ENCODE measurements around the gene HOXA5.

HOXA5 gene

DNA sequence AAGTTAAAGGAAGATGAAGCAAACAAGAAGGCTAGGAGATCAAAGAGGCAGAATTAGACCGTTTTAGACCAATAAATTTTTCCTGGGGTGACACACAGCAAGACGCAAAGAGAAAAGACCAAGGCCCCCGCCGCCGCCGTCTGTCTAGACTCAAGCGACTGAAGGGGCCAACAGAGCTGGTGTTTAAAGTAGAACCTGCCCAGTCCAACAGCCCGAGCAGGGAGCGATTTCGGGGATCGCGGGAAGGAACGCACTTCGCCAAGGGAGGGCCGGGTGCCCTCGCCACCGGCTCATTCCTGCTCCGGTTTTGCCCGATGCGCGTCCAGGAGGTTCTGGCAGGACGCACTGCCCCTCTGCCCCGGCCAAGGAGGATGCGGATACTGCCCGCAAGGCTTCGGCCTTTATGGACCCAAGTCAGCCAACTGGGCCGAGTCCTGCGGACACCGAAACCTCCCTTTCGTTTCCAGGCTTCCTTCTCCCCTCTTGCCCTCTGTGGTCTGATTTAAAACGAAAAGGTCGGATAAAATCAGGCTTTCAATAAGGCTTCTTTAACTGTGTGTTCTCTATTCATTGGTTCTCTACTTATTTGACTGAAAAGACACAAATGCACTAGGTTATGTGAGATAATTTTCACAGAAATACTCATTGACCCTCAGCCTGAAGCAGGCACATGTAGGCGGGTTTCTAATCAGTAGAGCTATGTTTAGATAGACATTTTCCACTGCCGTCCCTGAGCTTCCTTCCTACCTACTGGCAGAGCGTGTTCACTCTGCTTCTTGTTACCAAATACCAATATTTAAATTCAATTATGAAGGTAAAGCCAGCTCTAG is 15.2 kb upstream of the HOXA5 start:
- DNase-seq, result no peak

DNA sequence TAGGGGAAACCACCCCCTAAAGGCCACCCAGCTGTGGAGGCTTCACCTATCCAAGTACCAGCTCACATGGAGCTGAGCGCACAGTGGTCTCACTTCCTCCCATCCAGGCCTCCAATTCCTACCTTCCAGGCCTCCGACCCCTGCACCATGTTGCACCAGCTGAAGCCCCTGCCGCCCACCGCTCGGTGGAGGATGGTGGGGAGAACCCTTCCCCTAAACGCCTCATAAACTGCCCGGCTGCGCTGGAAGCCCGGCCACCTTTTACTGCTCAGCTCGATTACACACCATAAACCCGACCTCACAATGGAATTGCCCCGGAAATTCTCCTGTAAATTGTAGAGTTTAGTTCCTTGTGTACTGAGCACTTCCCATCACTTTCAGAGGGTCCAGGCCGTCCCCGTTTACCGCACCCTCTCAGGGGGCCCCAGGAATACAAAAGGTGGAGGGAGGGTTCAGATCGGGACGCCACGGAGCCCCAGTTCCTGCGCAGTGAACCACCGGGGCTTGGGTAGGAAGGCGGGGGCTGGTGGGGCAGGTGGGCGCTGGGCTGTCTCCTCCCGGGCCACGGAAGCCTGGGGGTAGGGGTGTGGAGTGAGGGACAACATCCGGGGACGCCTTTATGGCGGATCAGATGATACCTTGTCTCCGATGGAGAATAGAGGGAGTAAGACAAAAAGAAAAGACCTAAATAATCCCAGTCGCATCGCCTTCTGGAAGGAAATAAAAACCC is 14.4 kb upstream of the HOXA5 start:
- no peak for DNase-seq

DNA sequence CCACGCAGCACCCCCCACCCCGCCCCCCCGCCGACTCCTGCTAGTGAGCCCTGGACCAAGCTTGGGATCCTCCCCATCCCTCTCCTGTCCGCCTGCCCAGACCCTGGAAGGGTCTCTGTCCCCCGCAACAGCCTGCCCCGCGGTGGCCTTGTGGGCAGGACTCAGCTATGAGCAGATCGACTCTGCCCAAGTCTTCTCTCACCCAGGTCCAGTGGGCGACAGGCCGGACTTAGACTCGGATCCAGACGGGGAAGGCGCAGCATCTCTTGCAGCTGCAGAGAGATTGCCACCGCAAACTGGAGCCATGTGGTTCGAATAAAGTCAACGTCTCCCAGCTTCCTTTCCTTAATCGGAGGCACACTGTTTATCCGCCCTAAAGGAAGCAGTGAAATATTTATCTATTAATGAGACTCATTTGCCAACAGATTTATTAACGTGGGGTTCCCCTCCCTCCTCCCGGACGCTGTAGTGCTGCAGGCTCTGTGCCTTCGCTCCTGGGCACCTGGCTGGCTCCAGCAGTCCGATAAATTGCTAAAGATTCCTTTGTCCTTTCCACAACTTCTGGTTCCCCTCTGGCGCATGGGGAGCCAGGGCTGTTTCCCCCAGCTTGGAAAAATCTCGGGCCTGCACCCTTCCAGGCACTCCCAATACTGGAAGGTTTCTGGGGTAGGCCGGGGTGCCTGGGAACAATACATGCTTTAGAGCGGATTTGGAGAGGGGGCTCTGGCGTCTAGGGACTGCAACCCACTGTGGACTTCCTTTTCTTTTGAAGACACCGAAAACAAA is 13.6 kb upstream of the HOXA5 start:
- DNase-seq, result no peak

DNA sequence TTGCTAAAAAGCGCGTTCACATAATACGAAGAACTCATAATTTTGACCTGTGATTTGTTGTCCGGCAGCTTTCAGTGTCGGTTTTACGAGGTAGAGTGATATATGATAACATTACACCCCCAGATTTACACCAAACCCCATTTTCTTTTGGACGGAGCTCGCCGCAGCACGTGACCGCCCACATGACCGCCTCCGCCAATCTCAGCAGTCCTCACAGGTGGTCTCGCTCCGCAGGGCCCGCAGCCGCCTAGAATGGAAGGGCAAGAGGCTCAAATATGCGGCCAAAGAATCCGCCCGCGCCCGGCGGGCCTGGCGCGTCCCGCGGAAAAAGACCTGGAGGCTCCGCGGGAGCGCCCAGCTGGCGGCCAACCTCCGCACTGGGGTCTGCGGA is 13.0 kb upstream of the HOXA5 start, which contains the start of gene HOXA7:
Gene HOXA7, minus strand, starts transcription at position 168 of the 391 bp plus-strand sequence. Its CDS starts 130 bp downstream, at position 38.
- DNase-seq, result peak; percentile 70

DNA sequence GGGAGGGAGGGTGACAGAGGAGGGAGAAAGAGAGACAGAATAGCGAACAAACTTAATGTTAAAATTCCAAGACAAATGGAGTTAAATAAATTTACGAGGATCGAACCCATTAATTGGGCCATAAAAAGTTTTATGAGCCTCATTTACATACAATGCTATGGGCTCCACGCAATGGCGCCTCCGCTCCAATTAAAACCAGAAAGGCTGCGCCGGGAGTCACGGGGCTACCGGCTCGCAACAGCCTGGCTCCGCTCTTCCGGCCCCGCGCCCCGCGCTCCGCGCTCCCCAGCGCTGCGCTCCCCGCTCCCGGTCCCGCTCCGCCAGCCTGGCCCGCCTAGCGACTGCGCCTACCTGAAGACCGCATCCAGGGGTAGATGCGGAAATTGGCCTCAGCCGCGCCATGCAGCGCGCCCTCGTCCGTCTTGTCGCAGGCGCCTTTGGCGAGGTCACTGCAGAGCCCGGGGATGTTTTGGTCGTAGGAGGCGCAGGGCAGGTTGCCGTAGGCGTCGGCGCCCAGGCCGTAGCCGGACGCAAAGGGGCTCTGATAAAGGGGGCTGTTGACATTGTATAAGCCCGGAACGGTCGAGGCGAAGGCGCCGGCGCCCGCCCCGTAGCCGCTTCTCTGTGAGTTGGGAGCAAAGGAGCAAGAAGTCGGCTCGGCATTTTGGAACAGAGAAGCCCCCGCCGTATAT is 12.5 kb upstream of the HOXA5 start:
- DNase-seq, result peak; percentile 31

DNA sequence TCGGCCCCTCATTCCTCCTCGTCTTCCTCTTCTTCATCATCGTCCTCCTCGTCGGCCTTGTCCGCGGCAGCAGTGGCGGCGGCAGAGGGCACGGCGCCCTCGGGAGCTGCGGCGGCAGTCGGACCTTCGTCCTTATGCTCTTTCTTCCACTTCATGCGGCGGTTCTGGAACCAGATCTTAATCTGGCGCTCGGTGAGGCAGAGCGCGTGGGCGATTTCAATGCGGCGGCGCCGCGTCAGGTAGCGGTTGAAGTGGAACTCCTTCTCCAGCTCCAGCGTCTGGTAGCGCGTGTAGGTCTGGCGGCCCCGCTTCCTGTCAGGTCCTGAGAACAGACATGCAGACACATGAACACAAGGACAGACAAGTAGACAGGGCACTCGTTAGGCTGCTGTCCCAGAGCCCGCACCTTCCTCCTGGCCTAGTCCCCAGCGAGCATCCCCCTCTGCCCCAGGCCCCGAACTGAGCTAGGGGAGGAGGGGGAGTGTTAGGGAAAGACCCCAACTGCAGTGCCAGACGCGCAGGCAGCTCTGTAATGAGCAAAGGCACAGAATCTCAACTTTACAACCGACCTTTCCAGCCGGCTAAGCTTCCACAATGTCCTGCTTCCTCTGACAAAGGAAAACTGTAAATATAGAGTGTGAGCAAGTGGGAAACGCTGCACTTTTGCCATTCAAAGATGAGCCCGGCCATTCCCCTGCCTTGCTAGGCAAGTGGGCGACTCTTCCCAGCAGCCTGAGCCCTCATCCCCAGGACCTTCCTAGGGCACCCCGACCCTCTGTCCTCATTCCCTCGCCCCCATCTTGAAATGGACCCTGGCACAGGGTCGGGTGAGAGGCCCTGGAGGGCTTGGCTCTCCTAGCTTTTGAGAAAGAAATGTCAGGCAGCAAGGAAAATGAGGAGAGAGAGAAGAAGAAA is 11.7 kb upstream of the HOXA5 start:
- no peak for DNase-seq

DNA sequence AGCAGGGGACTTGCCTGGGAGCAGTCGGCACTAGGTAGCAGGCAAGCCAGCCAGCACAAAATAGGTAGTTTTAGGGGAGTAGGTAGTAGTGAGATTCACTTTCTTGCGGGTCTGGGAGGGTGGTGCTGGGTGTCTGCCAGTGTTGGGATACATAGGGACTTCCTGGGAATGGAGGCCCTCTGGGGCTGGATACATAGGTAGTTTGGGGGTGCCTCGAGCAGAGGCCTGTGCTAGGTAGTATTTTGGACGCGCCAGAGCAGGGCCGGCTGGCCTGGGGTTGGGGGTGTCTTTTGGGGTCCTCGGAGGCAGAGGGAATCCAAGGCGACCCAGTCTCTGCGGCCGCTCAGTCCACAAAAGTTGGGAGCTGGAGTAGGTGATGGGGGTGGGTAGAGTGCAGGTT is 10.9 kb upstream of the HOXA5 start:
- no peak for DNase-seq

DNA sequence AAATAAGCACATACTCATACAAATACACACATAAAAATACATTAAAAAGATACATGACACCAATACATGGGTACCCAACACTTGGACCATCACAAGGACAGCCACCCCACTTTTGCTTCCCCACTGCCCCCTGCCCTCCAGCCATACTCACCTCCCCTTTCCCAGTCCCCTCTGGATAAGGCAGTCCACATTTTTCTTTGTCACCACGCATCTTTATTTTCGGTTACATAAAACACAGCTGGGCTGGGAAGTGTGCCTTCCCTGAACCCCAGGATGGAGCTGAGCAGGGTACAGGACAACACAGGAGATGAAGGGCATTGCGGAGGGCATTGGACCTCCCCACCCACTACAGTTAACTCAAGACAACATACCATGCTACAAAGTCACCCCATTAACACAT is 10.0 kb upstream of the HOXA5 start:
- DNase-seq, result no peak

DNA sequence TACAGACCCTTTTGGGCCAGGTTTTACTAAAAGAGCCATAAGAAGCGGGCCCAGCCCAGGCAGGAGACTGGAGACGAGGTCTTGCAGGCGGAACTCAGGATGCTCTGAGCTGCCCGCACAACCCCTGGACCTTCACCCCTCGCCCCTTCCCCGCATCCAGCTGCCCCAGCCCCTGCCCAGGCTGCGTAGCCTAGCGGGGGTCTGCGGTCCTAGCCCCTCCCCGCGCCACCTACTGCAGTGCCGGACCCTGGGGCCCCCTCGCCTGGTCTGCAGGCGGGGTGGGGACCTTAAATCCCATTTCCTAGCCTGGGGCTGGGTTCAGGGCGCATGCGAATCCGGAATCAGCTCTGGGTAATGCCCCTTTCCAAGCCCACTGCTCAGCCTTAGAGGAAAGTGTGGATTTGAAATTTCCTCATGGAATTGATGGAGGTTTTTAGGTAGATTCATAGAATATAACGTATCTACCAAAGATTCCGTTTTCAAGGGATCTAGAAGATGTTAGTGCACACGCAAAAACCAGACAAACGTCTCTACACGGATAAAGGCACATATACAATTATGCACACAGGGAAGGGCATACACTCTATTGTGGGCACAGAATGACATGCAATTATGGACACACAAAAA is 9.4 kb upstream of the HOXA5 start:
- no peak for DNase-seq

DNA sequence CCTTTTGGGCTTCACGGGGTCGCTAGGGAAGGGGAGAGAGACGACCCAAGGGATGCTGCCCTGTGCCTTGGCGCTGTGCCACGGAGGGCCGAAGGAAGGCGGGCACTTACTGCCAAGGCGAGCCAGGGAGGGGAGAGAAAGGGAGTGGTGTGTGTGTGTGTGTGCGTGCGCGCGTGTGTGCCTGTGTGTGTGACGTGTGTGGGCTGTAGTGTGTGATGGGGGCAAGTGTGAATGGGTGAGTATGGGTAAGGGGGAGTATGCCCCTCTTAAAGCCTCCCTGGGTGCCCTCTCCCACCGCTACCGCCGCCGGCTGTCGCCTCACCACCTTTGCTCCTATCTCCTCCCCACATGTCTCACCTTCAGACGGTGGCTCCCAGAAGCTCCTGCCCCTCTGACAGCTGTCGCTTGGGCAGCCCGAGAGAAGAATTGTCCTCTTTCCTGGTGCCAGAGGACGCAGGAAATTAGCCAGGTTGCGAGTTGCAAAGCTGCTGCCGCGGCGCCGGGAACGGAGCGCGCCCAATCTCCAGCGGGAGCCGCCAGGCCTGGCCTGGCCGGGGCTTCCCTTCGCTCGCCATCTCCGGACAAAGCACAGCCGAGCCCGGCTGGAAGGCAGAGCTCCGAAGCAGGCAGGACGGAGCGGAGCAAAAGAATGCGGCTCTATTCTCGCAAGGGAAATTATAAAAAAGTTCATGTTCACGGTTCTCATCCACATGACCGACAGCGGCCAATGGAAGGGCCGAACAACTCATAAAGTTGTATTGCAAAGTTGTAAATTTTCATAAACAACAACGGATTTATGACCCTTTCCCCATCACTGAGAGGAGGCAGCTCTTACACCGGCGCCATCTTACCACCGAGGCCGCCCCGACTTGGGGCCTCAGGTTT is 8.7 kb upstream of the HOXA5 start, which contains the start of gene HOXA3:
Gene HOXA3, minus strand, starts transcription at position 653 of the 885 bp plus-strand sequence. CDS start 41,943 bp downstream, outside the sequence.
- no peak for DNase-seq

DNA sequence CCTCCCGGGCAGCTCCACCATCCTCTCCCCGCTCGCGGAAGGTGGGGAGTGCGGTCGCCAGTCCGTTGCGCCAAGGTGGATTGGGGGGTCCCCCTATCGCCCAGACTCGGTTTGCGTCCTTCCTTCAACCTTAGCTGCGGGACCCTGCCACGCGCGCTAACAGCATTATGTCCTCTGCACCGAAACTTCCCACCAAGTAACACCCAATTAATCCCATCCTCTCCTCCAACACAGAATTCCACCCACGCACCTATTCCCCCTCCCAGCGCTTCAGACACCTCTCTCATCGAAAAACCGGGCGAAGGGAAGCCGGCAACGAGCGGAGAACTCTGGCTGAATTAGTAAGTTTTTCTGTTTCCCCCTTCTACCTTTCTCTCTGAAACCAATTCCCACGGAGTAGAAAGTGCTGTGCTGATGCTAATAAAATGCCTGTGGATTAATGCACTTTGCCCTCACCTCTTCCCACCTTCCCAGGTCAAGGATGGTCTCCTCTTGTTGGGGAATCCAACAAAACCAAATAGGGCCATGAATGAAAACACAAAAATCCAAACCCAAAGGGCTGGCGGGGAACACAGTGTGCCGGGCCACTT is 8.0 kb upstream of the HOXA5 start:
- DNase-seq, result no peak

DNA sequence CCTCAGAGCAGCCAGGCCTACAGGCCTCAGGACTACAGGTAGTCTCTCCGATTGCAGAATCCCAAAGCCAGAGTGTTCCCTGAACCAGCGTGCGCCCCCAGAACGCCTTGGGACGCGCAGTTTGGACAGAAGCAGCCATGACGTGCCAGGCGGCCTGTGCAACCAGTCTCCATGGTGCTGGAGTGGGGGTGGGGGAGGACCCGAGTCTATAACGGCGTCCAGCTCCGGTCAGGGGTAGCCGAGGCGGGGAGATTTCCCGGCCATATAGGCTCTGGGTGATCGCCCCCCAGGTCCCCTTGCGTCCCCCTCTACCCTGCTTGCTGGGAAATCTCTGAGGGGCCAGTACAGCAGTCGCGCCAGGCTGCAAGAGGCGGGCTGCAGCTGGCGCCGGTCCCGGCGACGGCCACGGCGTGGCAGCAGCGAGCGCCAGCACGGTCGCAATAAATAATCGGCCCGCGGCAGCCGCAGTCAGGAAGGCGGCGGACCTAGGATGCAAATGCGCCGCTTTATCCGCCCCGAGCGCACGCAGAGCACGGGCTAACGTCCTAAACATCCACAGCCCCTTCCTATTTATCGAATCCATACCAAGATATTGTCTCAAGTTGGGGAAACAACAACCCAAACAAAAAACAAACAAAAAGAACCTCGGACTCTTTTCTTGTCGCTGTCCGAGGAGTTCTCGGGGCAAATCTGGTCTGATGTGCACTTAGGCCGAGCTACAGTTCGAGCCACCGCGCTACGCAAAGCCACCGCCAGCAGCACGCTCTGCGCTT is 7.3 kb upstream of the HOXA5 start:
- peak; percentile 68 for DNase-seq

DNA sequence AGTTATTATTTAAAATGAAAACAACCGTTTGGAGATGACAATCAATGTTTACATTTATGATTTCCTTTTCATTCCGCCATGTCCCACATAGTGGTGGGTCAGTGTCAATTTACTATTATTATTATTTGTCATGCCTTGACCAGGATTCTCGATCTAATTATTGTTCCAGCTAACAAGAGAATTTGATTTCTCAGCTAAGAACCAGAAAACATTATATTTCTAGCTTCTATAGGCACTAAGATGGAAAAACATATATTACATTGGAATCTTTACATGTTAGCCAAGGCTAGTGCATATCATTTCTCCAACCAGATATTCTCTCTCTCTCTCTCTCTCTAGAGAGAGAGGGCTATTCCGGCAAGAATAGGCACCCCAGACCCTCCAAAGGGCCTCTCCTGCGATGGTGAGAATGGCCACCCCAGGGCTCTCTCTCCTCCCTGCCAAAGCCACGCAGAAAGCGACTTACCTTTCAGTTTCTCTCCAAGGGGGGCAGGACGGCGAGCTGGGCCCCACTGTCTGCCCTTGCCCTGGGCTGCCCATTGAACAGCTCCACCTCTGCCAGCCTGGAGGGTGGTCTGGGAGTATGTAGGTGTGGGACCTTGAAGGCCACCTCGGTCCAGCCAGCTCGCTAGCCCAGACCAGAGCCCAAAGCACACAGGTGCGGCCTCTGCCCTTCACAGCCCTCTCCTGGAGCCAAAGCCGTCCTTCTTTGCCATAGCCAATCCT is 6.5 kb upstream of the HOXA5 start:
- no peak for DNase-seq

DNA sequence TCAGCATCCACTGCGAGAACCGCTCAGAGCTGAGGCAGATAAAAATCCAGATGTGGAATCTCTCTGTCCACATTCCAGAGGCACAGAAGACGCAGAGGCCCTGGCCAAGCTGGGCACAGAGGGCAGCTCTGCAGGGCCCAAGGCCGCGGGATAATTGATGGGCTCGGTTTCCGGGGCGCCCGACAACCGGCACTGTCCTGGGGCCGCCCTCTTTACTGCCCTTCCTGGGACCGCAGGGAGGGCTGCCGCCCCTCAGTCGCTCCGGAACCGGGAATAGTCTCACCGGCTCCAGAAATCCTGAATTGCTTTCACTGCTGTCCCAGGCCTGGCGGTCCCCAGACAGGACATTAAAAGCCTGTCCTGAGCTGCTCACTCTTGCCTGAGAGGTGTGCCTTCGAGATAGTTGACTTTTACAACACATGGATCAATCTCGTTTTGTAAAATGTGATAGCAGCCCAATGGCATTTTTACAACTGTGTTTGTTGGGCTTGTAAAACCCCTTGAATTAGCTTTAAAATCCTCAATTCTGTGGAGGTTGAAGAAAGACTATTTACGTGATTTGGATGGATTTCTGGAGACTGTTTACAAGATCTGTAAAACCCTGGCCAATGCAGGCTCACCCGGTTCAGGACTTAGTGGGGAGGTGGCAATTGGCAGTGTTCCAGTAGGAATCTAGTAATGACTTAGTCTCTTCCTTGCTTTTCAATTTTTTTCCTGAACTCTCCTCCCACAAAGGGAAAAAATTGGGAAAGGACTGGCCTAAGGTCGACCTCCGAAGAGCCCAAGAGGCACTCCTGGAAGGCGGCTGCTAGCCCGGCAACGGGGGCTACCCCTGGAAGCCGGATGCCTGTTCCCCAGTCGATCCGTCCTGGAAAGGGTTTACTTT is 5.5 kb upstream of the HOXA5 start:
- no peak for DNase-seq

DNA sequence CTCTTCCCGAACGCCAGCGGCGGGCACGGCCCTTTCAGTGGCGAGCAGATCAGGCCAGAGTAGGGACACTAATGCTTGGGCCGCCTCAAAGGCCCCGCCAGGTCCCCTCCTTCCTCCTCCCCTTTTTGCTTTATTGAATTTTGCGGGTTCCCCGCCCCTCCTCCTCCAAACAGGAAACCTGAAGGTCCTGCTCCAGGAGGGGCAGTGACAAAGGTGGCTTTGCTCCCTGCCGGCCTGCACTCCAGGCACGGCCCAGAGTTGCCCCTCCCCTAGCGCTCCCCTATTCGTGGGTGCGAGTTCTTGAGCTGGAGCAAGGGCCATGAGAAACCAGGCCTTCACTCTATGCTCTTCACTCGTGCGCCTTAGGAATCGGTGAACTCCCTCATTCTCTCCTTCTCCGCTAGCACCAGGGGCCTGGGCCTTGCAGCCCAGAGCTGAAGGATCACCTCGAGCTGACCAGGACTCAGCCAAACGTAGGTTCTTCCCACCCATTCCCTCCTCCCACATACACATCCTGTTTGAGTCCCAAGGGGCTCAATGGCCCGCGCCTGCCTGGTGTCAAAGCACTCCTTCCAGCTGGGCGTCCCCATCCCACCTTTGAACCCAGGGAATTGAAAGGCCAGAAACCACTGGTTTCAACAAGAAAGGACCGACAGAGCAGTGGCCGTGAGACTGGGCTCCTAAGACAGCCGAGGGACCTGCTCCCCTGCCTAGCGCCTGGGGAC is 4.7 kb upstream of the HOXA5 start:
- DNase-seq, result peak; percentile 17
